ENCODE results near the gene P3H1.
"Not testable (repeated sequence)": the region's sequence is repeated elsewhere in the genome, so short reads cannot be mapped to it uniquely, and the experiment has no call there.

The P3H1 gene

DNA sequence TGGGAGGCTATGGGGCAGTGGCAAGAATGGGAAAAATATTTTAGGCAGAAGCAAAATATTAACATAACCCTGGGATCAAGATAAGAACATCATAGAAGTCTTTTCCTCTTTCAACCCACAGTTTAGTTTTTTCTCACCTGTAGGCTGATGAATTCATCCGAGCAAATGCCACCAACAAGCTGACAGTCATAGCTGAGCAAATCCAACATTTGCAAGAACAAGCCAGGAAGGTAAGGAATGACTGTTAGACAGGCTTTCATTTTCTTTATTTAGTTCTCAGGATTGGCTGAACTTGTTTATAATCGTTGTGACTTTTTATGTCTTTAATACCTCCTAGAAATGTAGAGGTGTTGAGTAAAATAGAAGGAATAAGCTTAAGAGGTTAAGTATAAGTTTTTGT lies 6.6 kb upstream of the P3H1 start:
- DNase-seq (ENCODE audit: low spot score) = no peak

DNA sequence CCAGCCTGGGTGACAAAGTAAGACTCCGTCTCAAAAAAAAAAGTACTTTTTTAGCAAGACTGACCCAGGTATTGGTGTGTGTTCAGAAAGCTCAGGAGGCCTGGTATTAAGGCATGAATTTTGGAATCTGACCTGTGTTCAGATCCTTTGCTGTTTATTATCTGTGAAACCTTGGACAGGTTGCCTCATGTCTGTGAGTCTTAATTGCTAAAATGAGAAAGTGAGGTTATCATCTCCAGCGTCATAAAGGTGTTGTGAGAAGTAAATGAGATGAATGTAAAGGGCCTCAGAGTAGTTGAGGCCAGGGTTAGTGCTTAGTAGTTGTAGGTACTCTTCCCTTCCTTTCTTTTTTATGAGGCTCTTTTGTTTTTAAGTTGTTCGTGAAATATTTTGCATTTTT lies 3.0 kb upstream of the P3H1 start:
- DNase-seq (ENCODE audit: low spot score) = no peak

DNA sequence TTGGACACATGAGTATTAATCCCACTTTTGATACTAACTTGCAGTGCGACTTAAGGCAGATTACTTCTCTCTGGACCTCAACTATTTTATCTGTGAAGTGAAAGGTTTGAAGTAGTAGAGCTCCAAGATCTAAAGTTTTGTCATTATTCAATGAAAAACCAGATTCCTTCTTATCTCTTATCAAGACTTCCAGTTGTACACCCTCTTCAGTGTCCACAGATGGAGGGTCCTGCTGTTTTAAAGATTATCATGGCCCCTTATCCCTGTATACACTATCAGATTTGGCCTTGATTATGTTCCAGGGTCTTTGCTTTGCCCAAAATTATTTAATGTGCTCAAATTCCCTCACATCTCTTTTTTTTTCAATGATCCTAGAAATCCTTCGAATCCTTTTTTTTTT lies 1.3 kb upstream of the P3H1 start:
- no peak for DNase-seq (ENCODE audit: low spot score)

DNA sequence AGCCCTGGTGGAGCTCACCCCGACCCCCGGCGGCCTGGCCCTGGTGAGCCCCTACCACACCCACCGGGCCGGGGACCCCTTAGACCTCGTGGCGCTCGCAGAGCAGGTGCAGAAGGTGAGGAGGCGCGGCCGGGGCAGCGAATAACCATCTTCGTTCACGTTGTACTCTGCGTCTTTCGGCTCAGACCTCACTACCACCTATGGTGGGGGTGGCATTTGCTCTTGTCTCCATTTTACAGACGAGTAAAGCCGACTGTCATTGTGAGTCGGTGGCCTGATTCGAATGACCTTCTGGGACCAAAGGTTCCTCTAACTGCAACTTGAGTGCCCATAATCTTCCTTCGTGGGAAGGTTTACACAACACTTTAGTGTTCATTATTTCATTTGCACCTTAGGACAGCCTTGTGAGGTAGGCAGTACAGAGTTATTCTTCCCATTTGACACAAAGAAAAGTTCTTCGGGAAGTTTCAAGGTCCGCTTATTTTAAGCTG lies 727 bp upstream of the P3H1 start:
- DNase-seq (ENCODE audit: low spot score) = no peak

DNA sequence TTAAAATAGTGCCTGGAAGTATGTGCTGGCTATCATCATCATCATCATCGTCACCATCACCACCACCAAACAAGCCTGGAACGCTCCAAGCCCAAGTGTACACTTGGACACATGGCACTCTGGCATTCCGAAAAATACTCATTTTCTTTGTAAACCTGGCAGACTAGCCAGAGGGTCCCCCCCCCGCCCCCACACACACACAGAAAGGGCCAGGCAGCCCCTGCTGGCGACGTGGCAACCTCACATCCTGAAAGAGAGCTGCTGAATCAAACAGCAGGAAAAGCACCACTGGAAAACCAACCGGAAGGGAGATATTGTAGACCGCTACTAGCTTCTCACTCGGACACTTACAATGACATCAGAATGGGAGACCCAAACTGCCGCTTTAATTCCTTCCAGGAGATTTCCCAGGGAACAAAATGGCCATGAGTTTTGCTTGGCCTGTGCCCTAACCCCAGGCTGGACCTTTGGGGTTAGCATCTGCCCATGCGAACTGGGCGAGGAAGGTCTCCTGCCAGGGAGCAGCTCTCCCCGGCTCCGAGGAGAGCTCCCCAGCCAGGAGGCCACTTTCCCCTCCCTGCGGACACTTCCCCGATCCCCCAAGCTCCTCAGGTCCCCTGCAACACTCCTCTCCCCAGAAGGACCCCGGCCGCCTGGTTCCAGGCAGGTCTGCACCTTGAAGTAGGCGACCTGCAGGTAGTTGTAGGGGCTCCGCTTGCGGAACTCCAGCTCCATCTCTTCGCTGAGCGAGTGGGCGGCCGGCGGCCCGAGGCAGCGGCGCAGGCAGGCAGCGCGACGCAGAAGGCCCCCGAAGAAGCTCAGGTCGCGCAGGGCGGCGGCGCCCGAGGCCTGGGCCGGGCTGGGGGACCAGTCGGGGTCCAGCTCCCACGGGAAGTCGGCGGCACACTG lies 742 bp downstream of the P3H1 start:
- DNase-seq (ENCODE audit: low spot score) = no peak

DNA sequence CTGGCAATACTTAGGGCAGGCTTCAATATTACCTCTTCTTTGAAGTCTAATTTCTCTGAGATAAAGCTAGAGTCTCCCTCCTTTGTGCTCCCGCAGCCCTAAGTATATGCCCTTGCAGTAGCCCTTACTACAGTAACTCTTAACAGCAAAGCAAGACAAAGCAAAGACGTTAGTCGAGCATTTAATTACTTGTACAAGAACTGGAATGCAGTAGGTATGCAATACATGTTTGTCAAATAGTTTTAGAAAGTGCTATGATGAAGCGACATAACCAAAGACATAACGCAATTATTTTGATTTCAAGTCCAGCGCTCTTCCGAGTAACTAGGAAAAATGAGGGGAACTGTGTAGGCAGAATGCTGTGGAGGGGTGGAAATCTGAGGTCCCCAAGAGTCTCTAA lies 1.6 kb downstream of the P3H1 start:
- no peak for DNase-seq (ENCODE audit: low spot score)

DNA sequence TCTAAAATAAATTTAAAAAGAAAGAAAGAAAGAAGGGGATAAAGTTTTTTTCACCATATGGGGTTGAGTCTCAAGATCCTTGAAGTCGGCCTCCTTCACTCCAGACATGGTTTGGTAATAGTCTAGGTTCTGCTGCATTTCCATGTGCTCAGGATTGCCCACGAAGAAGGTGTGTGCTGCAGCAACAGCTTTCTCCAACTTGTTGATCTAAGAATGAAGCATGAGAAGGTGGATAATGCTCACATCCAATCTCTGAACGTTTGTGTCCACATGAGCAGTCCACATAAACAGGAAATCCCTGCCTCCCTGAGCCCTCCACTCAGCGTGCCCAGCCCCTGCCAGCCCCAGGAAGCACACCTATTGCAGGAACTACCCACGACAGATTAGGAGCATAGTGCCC lies 4.6 kb downstream of the P3H1 start:
- no peak for DNase-seq (ENCODE audit: low spot score)

DNA sequence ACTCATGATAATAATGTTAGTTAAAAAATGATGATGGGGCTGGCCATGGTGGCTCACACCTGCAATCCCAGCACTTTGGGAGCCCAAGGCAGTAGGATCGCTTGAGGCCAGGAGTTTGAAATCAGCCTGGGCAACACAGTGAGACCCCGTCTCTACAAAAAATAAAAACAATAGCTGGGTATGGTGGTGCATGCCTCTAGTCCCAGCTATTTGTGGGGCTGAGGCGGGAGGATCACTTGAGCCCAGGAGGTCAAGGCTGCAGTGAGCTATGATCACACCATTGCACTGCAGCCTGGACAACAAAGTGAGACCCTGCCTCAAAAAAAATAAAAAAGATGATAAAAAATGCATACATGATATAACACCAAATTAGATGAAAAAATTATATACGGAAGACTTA lies 5.3 kb downstream of the P3H1 start:
- no peak for DNase-seq (ENCODE audit: low spot score)

DNA sequence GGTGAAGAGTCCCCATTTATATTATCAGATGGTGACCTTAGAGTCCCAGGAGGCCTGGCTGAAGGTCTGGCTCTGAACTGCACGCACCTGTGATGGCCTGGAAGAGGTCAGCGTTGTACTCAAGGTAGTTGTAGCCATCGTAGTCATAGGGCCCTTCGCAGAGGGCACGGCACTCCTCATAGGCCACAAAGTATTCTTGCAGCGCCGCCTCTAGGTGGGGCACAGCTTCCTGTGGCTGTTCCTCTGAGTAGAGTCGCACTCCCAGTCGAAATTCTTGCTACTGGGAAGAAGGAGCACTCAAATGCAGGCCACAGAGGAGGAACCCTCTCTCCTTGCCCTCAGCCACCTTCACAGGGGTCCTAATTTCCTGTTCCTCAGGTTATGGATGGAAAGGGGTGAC lies 7.7 kb downstream of the P3H1 start:
- DNase-seq (ENCODE audit: low spot score) = no peak

DNA sequence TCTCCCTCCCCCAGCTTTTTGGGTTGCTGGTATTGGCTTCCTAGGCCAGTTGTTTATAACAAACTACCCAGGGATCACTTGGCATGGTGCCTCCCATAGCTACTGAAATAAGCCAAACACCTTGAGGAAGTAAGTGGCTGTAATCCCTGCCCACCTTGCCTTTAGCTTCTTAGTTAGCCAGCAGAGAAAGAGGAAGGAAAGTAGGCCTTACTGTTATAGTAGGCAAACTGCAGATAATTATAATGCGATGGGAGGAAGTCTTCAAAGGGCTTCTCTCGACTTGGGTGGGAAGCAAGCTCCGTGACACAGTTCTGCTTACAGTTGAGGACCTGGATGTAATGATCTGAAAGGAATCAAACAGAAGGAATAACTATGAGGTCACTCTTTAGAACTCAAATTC lies 8.2 kb downstream of the P3H1 start:
- no peak for DNase-seq (ENCODE audit: low spot score)

DNA sequence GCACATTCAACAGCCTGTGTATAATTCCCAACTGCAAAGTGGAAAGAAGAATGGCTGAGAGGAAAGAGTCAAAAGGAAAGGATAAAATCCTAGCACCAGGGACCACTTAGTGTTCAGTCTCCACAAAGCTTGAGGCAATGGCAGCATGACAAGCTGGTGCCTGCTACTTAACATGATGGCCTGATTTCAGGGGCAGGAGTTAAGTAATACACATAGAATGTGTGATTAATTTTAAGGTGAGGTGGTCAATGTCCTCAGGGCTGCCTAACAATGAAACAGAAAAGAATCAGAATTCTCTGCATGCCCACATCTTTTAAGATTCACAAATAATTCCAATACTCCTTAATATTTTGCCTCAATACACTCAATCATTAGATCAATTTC lies 8.9 kb downstream of the P3H1 start:
- DNase-seq (ENCODE audit: low spot score) = no peak

DNA sequence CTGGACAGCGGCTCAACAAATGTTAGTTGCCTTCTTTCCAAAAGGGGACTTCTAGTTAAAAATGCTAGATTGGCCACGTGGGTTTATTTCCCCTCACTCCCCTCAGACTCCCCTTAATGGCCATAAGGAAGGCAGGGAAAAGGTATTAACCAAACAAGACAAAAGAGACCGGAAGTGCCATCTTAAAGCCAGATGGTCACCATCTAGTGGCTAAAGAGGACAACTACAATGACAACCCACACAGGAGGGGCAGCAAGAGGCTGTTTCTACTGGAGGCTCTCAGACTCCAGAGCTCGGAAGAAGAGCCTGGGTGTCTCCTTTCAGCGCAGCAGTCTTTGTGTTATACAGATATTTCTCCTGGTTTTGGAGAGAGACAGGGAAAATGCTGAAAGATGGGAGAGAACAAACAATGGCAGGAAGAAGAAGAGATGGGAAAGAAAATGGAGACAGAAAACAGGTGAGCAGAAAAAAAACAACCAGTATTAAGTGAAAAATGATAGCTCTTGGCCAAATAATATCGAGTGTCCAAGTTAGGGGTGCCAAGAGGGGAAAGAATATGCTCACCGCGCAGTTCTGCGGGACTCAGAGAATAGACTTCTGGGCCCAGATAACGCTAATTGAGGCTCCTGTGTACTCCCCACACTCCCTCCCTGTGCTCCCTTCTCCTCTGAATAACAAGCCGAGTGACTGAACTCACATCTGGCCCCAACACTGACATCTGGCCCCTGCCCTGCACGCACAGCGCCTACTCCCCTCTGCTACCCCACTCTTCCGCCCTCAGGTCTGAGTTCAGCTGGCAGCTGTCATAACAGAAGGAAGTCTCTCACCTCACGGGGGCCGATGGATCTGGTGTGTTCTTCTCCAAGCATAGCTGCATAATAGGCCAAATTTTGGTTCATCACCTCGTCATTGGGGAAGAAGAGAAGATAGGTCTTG lies 9.6 kb downstream of the P3H1 start:
- no peak for DNase-seq (ENCODE audit: low spot score)

DNA sequence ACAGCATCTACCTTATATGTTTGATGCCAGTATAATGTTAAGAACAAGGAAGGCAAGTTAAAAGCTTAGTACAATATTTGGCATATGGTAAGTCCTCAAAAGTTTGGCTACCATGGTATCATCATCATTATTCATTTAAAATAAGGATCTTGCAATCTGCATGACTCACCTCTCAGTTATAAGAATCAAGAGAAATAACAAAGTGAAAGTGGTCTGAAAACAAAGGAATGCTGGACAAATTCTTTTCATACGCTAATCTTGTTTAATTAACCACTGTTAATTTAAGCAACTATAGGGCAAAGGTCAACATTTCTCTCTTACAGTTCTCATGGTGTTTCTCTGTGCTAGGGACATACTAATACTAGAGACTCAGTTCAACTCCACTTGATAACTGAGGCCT lies 13.8 kb downstream of the P3H1 start:
- DNase-seq (ENCODE audit: low spot score) = no peak

DNA sequence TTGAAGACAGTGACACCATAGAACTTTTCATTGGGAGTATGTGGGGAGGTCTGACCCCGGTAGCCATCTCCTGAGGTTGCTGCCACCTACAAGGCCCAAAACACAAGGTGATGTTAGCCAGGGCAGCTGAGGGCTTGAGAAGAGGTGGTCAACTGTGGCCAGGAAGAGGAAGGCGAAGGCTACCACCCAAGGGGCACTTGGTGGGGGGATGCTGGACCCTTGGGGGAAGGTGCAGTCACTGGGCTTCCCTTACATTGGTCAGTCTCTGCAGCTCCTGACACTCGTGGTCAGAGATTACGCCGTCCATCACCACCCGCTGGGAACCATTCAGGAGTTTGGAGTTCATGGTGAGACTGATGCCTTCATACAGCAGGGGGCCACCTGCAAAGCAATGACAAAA lies 14.5 kb downstream of the P3H1 start:
- DNase-seq (ENCODE audit: low spot score) = no peak

DNA sequence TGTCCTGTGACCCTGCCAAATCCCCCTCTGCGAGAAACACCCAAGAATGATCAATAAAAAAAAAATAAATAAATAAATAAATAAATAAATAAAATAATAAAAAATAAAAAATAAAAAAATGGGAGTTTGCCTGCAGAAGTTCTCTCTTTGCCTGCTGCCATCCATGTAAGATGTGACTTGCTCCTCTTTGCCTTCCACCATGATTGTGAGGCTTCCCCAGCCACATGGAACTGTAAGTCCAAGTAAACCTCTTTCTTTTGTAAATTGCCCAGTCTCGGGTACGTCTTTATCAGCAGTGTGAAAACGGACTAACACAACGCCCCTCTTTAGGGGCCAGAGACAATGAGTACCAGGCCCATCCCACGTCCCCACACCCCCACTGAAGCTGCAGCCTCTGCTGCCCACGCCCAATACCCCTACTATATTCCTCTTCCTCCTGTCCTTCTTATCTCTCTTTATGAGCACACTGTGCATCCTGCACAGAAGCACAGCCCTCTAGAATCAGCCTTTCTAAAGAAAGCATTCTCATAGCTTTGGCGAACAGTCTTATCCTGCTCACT lies 15.2 kb downstream of the P3H1 start:
- not testable (repeated sequence) for DNase-seq (ENCODE audit: low spot score)

DNA sequence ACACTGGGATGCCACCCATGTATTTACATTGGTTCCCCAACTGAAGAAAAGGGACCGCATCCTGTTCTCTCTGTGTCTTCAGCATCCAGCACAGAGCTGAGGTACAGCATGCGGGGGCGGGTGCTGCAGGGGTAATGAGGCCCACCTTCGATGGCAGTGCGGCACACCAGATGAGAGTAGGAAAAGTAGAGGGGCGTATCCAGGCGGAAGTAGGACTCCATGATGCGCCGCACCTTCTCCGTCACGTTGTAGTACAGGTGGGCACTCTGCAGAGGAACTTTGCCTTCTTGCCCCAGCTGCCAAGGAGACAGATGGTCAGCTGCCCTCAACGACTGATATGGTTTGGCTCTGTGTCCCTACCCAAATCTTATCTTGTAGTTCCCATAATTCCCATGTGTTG lies 16.8 kb downstream of the P3H1 start:
- DNase-seq (ENCODE audit: low spot score) = no peak

DNA sequence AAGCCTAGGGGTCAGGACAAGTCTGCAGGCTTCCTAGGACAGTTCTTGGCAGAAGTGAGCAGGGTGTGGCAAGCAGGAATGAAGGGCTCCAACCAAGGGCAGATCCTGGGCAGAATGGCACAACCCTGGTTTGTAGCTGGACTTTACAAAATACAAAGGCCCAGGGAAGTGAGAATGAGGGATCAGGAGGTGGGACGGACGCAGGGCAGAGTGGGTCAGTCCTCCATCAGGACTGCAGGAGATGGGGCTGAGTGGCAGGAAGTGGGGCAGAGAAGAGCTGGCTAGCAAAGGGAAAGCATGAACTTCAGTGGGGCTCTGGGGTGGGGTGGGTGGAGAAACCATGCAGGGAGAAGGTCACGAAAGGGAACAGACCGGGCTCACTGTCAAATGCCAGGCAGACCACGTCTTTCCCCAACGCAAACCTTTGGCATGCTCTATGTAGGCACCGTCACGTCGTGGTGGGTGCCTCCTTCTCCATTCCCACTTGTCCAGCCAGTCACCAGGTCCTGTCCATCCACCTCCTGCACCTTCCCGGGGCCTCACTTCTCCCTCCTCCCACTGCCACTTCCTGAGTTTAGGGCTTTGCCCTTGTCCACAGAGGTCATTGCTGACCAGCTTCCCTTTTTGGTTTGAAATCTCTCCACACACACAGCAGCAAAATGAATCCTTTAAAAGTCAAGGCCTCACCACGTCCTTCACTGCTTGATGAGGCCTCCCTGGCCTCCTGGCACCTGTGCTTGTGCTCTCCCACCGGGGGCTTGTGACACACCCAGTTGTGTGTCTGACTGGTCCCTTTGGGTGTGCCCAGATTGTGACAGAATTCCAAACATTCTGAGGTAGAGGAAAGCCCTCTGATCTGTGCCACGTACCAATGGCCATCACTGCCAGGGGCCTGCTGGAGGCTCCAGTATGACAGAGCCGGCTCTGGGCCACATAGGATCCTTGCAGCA lies 18.1 kb downstream of the P3H1 start:
- DNase-seq (ENCODE audit: low spot score) = no peak

DNA sequence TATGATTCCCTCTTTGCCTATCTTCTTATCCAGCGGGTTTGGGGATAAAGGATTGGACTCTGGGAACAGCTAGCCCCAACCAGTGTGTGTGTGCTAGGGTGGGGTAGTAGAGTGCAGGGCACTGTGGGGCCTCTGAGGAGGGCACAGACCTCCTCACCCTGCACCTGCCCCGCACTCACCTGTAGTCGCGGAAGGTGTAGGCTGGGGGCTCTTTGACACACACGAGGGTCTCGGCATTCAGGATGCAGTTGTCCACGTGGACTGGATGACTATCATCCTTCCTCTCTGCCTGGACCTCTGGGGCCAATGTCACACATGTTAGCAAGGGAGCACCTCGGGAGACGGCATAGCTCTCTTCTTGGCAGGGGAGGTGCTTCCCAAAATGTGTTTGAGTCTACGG lies 18.8 kb downstream of the P3H1 start:
- no peak for DNase-seq (ENCODE audit: low spot score)

DNA sequence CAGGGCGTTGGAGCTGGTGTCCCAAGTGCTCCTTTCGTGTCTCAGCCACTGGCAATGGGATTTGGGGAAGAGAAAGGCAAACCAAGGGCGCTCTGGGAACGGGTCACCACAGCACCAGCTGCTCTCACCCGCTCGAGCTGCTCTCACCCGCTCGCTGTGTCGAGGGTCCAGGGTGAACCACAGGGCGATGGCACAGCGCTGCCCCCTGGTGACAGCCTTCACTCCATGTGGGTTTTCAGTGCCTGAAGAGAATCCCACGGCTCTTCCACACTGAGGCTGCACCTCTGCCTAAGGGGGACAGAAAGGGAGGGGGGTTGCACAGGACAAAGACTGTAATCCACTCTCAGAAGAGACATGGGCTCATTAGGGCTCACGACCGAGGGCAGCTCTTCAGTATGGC lies 19.7 kb downstream of the P3H1 start:
- no peak for DNase-seq (ENCODE audit: low spot score)

DNA sequence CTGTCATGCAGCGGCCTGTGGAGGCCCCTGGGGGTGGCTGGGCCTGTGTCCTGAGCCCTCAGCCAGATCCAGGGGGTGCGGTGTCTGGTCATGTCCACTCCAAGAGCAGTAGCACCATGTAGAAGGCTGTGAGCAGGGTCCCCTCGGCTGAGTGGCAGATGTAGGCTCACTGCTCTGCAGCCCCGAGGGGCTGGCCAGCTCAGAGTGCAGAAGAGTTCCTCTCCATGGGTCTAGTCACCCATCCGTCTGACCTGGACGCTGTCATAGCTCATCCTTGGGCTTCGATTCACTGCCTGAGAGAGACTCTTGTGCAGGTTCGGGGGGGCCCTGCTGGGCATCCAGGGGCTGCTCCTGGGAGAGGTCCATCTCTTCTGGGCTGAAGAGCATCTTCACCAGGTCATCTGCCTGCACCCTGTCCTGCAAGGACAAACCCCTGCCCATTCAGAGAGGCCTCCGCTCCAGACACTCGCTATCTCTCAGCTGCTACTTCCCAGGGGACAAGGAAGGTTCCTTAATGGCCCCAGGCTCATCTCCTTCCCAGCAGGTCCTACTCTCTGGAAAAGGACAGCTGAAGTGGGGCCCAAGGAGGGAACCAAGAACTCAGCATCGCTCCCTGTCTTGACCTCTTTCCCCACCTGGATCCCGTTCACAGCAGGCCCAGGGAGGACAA lies 20.3 kb downstream of the P3H1 start:
- no peak for DNase-seq (ENCODE audit: low spot score)

DNA sequence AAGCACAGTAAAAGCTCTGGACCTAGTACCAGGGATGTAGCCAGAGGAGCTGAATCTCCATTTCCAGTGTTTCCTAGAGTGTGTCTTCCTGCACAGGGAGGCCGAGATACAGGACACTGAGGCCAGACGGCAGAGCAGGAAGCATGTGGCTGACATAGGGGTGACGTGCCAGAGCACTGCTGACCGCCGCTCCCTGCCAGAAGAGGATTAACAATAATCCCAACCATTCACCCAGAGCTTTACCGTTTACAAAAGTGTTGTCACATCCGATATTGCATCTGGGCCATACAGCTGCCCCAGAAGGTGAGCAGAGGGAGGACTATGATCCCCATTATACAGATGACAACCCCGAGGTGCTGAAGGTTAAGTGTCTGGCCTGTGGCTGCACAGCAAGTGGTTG lies 21.0 kb downstream of the P3H1 start:
- DNase-seq (ENCODE audit: low spot score) = no peak
